Progenitor cell of endocrine pancreas (in vitro differentiated cells): ENCODE results near the gene SLC35A1. TPM values are rescaled to one million over a fixed set of nuclear protein-coding genes. Genes with fewer than 3 reads are reported as not detected.

Experiments used
- DNase-seq: peaks from one replicate; pipeline ENCODE4 v3.0.0; 2021; ENCODE audit warnings: low spot score; ENCODE audit not compliant: unreplicated experiment
- H3K27ac Mint-ChIP-seq: 2 replicates; pipeline ENCODE4 v1.8.0; 2021; ENCODE audit warnings: mild to moderate bottlenecking, moderate library complexity, mixed read lengths
- H3K27me3 Mint-ChIP-seq: 2 replicates; pipeline ENCODE4 v1.8.0; 2021; ENCODE audit warnings: mixed read lengths
- H3K36me3 Mint-ChIP-seq: 2 replicates; pipeline ENCODE4 v1.8.0; 2022; ENCODE audit warnings: mixed read lengths; ENCODE audit not compliant: insufficient read depth
- H3K4me1 Mint-ChIP-seq: 2 replicates; pipeline ENCODE4 v1.8.0; 2021; ENCODE audit warnings: low read depth, mixed read lengths
- H3K4me3 Mint-ChIP-seq: 2 replicates; pipeline ENCODE4 v1.8.0; 2021; ENCODE audit warnings: low read depth, mild to moderate bottlenecking, moderate library complexity, mixed read lengths
- H3K9me3 Mint-ChIP-seq: 2 replicates; pipeline ENCODE4 v1.8.0; 2021; ENCODE audit warnings: low read depth, mixed read lengths
- CTCF ChIP-seq: fragments of 200-600 bp; sonication (generic); IDR thresholded peaks from one replicate; pipeline ENCODE4 v1.5.0; 2021; ENCODE audit warnings: antibody characterized with exemption, mild to moderate bottlenecking; ENCODE audit not compliant: unreplicated experiment
- total RNA-seq: library from RNA; stranded (reverse); gene quantifications from 2 replicates; pipeline ENCODE4 v1.2.1, GENCODE V29; 2021

The SLC35A1 gene
- total RNA-seq, 1 donor from 2014 or later = 15.0 TPM

- Mint-ChIP-seq H3K27me3 (no peaks in the 10 kb centered on the region), H3K27ac (no peak overlapping the region), H3K9me3 (no peaks in the 10 kb centered on the region), H3K36me3 (peaks cover 9% of the 10 kb centered on the region), H3K4me1 (peaks cover 4% of the 10 kb centered on the region), H3K4me3 (no peak overlapping the region)
- DNase-seq = no peak
- TF ChIP-seq CTCF = no peak
Measured at GRCh38 chr6:87498048-87498447, 25.3 kb downstream of the SLC35A1 start.

- Mint-ChIP-seq H3K36me3 (peaks cover 14% of the 10 kb centered on the region), H3K4me1 (peaks cover 2% of the 10 kb centered on the region), H3K27ac (no peak overlapping the region), H3K4me3 (no peak overlapping the region), H3K27me3 (no peaks in the 10 kb centered on the region), H3K9me3 (no peaks in the 10 kb centered on the region)
- no peak for TF ChIP-seq CTCF
- no peak for DNase-seq
Measured at GRCh38 chr6:87501809-87502572, 29.2 kb downstream of the SLC35A1 start.

GRCh38 chr6:87504441-87504840 is 31.7 kb downstream of the SLC35A1 start:
- Mint-ChIP-seq H3K4me1 (no peaks in the 10 kb centered on the region), H3K36me3 (peaks cover 14% of the 10 kb centered on the region), H3K27ac (no peak overlapping the region), H3K4me3 (no peak overlapping the region), H3K27me3 (no peaks in the 10 kb centered on the region), H3K9me3 (no peaks in the 10 kb centered on the region)
- TF ChIP-seq CTCF = no peak
- no peak for DNase-seq

DNA sequence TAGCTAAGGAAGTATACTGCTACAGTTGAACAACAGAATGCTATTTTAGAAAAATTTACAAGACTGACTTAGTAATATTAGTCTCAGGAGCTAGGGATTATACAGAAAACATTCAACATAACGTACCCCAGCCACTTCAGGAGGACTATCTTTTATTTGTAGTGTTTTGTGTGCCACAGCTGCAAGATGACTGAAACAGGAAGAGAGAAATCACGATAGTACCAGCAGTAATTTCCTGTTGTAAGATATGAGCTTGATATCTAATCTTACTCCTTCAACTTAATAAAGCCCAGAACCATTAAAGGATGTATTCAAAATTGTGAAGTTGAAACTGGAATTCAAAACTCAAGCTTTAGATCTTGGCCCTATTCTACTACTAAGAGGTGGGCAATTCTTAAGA is 42.1 kb downstream of the SLC35A1 start:
- Mint-ChIP-seq H3K4me3 (no peak overlapping the region), H3K9me3 (no peaks in the 10 kb centered on the region), H3K27me3 (no peaks in the 10 kb centered on the region), H3K27ac (no peak overlapping the region), H3K36me3 (peaks cover 24% of the 10 kb centered on the region), H3K4me1 (no peaks in the 10 kb centered on the region)
- no peak for DNase-seq
- TF ChIP-seq CTCF = no peak

DNA sequence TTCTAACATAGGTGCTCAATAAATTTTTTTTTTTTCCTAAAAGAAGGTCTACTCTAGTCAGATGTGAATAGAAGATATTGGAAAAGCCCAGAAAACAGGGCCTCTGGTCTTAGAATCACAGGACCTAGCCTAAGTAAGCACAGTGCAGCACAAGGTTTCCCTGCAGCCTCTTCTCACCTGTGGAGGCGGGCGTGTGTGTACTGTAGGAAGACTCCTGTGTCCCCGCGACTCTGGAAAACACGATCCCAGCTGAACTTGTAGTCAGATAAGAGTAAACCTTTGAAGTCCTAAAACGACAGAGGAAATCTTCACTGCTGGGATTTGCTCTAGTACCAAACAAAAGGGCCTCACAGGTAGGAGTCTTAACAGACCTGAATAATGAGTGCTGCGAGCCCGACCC is 45.7 kb downstream of the SLC35A1 start:
- Mint-ChIP-seq H3K9me3 (no peaks in the 10 kb centered on the region), H3K27ac (no peak overlapping the region), H3K4me1 (no peaks in the 10 kb centered on the region), H3K27me3 (no peaks in the 10 kb centered on the region), H3K4me3 (no peak overlapping the region), H3K36me3 (peaks cover 28% of the 10 kb centered on the region)
- no peak for TF ChIP-seq CTCF
- no peak for DNase-seq
